Heart left ventricle (tissue), 13 donors: ENCODE results near the gene STXBP5L.

Experiments
- CTCF ChIP-seq, 12 donors: fragments of 200-600 bp; sonication (generic) in 4 of 12; IDR thresholded peaks; one replicate each; pipeline versions ENCODE4 v1.5.0 to v1.8.0; 2018 to 2022; ENCODE audit warnings: antibody characterized with exemption in 12 of 12, mild to moderate bottlenecking in 5 of 12
- POLR2A ChIP-seq, 2 donors: fragments of 450-650 bp; IDR thresholded peaks; one replicate each; pipeline ENCODE4 v1.6.1; 2017; ENCODE audit warnings: antibody characterized with exemption in 2 of 2, mild to moderate bottlenecking in 2 of 2, moderate library complexity in 2 of 2
- donor health status: ischemic (EF 13 %, LVEDD 7.1; RV severe dilation, severe dysfunction).
- donor health status: DM: no; HTN: yes; CAD: no.
- donor health status: DM: no; HTN: no; CAD: no.
- donor health status: ischemic (EF 25% LVEDD 6.9; RV normal size, moderate dysfunction).
- donor health status: ischemic (EF 25% LVEDD 5.7; RV mildly dilated, moderate dysfunction).
- donor health status: ischemic (EF 35%, LVEDD 5.7; RV mildly dilated, moderate dysfunction).
- donor health status: nonischemic (EF 11% LVEDD 7.7; RV severe dilation, severe dysfunction).
- donor health status: DM: yes; HTN: yes; CAD: no.
- donor health status: PGD.
- donor health status: ischemic (EF 29% LVEDD 5.4; RV normal size, mild dysfunction).
- donor health status: nonischemic (EF 23%, LVEDD 6.1; RV moderate dilation, normal function).

- no peak for TF ChIP-seq CTCF (IDR thresholded peaks at IDR 0.05)
- TF ChIP-seq POLR2A (IDR thresholded peaks at IDR 0.05), result no peak
Measured at GRCh38 chr3:121436641-121437040, 528.6 kb downstream of the STXBP5L start.
